IMR-90 (cell line): ENCODE results near the gene ASTL. TPM values are rescaled to one million over a fixed set of nuclear protein-coding genes. Genes with fewer than 3 reads are reported as not detected.

Experiments
- ATAC-seq: fragments of 200-7000 bp; cut with Tn5 transposase; 2 replicates; pipeline ENCODE4 v1.9.1; 2020; ENCODE audit warnings: low read depth, mild to moderate bottlenecking, moderate library complexity
- BruUV-seq: library from RNA; stranded (reverse); fragments of 400-500 nt; replicated peaks from 2 replicates; lab custom pipeline; 2021; lab: Mats Ljungman, UMichigan
- CTCF ChIA-PET: fragments of 300-600 bp; formaldehyde crosslinking; extraction: SDS; loops from one replicate; lab custom pipeline; 2021; ENCODE audit warnings: antibody characterized with exemption; lab: Yijun Ruan, JAX
- POLR2A ChIA-PET: fragments of 300-600 bp; sonication (Branson Sonifier 250); formaldehyde crosslinking; loops from one replicate; lab custom pipeline; 2022; ENCODE audit warnings: antibody characterized with exemption; ENCODE audit not compliant: unreplicated experiment; lab: Charles Lee
- DNase-seq: peaks from one replicate; pipeline ENCODE4 v3.0.0; 2013
- H2AFZ ChIP-seq: replicated peaks from 2 replicates; pipeline ENCODE3; 2013; ENCODE audit warnings: low read length, mild to moderate bottlenecking; ENCODE audit not compliant: poor library complexity
- H2AK5ac ChIP-seq: 2 replicates; pipeline ENCODE4 v1.6.1; 2013; ENCODE audit warnings: low read depth, low read length, inconsistent platforms
- H2AK9ac ChIP-seq: replicated peaks from 2 replicates; pipeline ENCODE3; 2013; ENCODE audit warnings: mild to moderate bottlenecking, low read depth, low read length, moderate library complexity; ENCODE audit not compliant: poor library complexity
- H2BK120ac ChIP-seq: 2 replicates; pipeline ENCODE4 v1.6.1; 2013; ENCODE audit warnings: low read depth, low read length, inconsistent platforms
- H2BK15ac ChIP-seq: 3 replicates; pipeline ENCODE4 v1.6.1; 2013; ENCODE audit warnings: low read depth, low read length, inconsistent platforms
- H2BK20ac ChIP-seq: 2 replicates; pipeline ENCODE4 v1.6.1; 2013; ENCODE audit warnings: low read depth, mild to moderate bottlenecking, inconsistent platforms, low read length, moderate library complexity
- H2BK5ac ChIP-seq: 2 replicates; pipeline ENCODE4 v1.6.1; 2013; ENCODE audit warnings: mild to moderate bottlenecking, low read depth, low read length, inconsistent platforms; ENCODE audit not compliant: poor library complexity, severe bottlenecking
- H3K14ac ChIP-seq: replicated peaks from 2 replicates; pipeline ENCODE4 v1.6.1; 2013; ENCODE audit warnings: low read depth, low read length, inconsistent platforms
- H3K18ac ChIP-seq: 2 replicates; pipeline ENCODE4 v1.6.1; 2013; ENCODE audit warnings: low read depth, low read length, control low read depth
- H3K23ac ChIP-seq: 2 replicates; pipeline ENCODE4 v1.6.1; 2013; ENCODE audit warnings: low read depth, low read length, inconsistent platforms
- H3K27ac ChIP-seq: 2 replicates; pipeline ENCODE4 v1.5.1; 2013; ENCODE audit warnings: mild to moderate bottlenecking, control low read depth, low read length; ENCODE audit not compliant: insufficient read depth
- H3K27me3 ChIP-seq: 2 replicates; pipeline ENCODE4 v1.6.1; 2013; ENCODE audit warnings: low read length; ENCODE audit not compliant: control insufficient read depth, insufficient read depth
- H3K36me3 ChIP-seq: 2 replicates; pipeline ENCODE4 v1.6.1; 2013; ENCODE audit warnings: low read length, mixed read lengths; ENCODE audit not compliant: control insufficient read depth, insufficient read depth
- H3K4ac ChIP-seq: 2 replicates; pipeline ENCODE4 v1.6.1; 2013; ENCODE audit warnings: low read depth, low read length, inconsistent platforms
- H3K4me1 ChIP-seq: 2 replicates; pipeline ENCODE4 v1.6.1; 2013; ENCODE audit warnings: low read length, mixed read lengths; ENCODE audit not compliant: control insufficient read depth, insufficient read depth
- H3K4me2 ChIP-seq: 2 replicates; pipeline ENCODE4 v1.6.1; 2013; ENCODE audit warnings: low read depth, mild to moderate bottlenecking, control low read depth, low read length, moderate library complexity
- H3K4me3 ChIP-seq: 2 replicates; pipeline ENCODE4 v1.5.1; 2013; ENCODE audit warnings: low read depth, mild to moderate bottlenecking, control low read depth, low read length, moderate library complexity; ENCODE audit not compliant: insufficient read depth
- H3K56ac ChIP-seq: 2 replicates; pipeline ENCODE4 v1.6.1; 2013; ENCODE audit warnings: low read length, inconsistent platforms; ENCODE audit not compliant: insufficient read depth; ENCODE audit errors: extremely low read depth
- H3K79me1 ChIP-seq, 2 experiments: 2 replicates each; pipeline ENCODE4 v1.6.1; 2013; ENCODE audit warnings: low read length in 2 of 2, inconsistent platforms in 1 of 2, low read depth in 1 of 2
- H3K9ac ChIP-seq: 2 replicates; pipeline ENCODE4 v1.6.1; 2013; ENCODE audit warnings: low read depth, low read length, control low read depth
- H3K9me1 ChIP-seq: 2 replicates; pipeline ENCODE4 v1.6.1; 2013; ENCODE audit warnings: low read length, inconsistent platforms; ENCODE audit not compliant: insufficient read depth
- H3K9me3 ChIP-seq: 2 replicates; pipeline ENCODE4 v1.6.1; 2013; ENCODE audit warnings: low read length; ENCODE audit not compliant: control insufficient read depth, insufficient read depth
- H4K20me1 ChIP-seq: 2 replicates; pipeline ENCODE4 v1.6.1; 2013; ENCODE audit warnings: low read length, inconsistent platforms; ENCODE audit not compliant: insufficient read depth
- H4K5ac ChIP-seq: 2 replicates; pipeline ENCODE4 v1.6.1; 2013; ENCODE audit warnings: mild to moderate bottlenecking, low read depth, low read length, control low read depth
- H4K8ac ChIP-seq, 2 experiments: 2 replicates each; pipeline ENCODE4 v1.6.1; 2013; ENCODE audit warnings: low read depth in 2 of 2, low read length in 2 of 2, control low read depth in 1 of 2, inconsistent platforms in 1 of 2
- H4K91ac ChIP-seq: 2 replicates; pipeline ENCODE4 v1.6.1; 2013; ENCODE audit warnings: low read depth, low read length, inconsistent platforms; ENCODE audit not compliant: insufficient read depth
- CEBPB ChIP-seq: IDR thresholded peaks from 2 replicates; pipeline ENCODE4 v1.6.1; 2012; ENCODE audit warnings: low read depth, low read length, improper control_type of control experiment
- CTCF ChIP-seq: conservative IDR thresholded peaks from 2 replicates; pipeline ENCODE4 v1.5.1; 2012; ENCODE audit warnings: mild to moderate bottlenecking, low read depth, low read length, improper control_type of control experiment
- RAD21 ChIP-seq: IDR thresholded peaks from 2 replicates; pipeline ENCODE4 v1.6.1; 2012; ENCODE audit warnings: low read length, improper control_type of control experiment
- WGBS, 2 experiments: methylation state at CpG; one replicate each; pipeline versions ENCODE4 v1.1.5 to v1.1.7; 2013; ENCODE audit warnings: missing lambda C conversion rate in 2 of 2; ENCODE audit not compliant: insufficient read length in 1 of 2; ENCODE audit errors: extremely low coverage in 2 of 2; 5-methylcytosine and 5-hydroxymethylcytosine counted together
- dilution Hi-C: fragments of 300-500 bp; cut with HindIII; formaldehyde crosslinking; loops from one replicate; pipeline ENCODE4 v1.14.3; 2018; ENCODE audit warnings: low sequenced_read_pairs; ENCODE audit not compliant: unreplicated experiment
- in situ Hi-C: fragments of 300-500 bp; cut with MboI; formaldehyde crosslinking; loops from 3 replicates; pipeline ENCODE4 v1.14.3; 2019; ENCODE audit warnings: low sequenced_read_pairs, inconsistent platforms, mixed read lengths
- intact Hi-C: fragments of 100-400 bp; cut with micrococcal nuclease; formaldehyde crosslinking; loops from 2 replicates; pipeline ENCODE4 v1.10.0; 2022
- polyA plus RNA-seq, 3 experiments: library from polyadenylated mRNA; depleted of rRNA; stranded (reverse); fragments of >200 nt; gene quantifications; 2 replicates each; pipeline ENCODE4 v1.2.3, GENCODE V29; 2012; ENCODE audit warnings: low replicate concordance in 1 of 3
- total RNA-seq: library from RNA; depleted of rRNA; stranded (reverse); fragments of >200 nt; gene quantifications from 2 replicates; pipeline ENCODE4 v1.2.3, GENCODE V29; 2012

ASTL gene
- total and polyA plus RNA-seq, 2 of the 4 experiments (the other 2 are of a cell fraction): not detected

- no peak overlapping the region for H3K9ac ChIP-seq
- dilution Hi-C loops: no loop called here
- no peak overlapping the region for H4K8ac ChIP-seq
- intact Hi-C loops: no loop called here
- H3K18ac ChIP-seq: no peak overlapping the region
- H3K14ac ChIP-seq: no peak overlapping the region
- no peak overlapping the region for H3K56ac ChIP-seq
- POLR2A ChIA-PET: no interaction called here
- in situ Hi-C loops: loop anchor here (25.0 kb wide), 1 partner anchor 112 kb away; no protein-coding TSS in a partner anchor
- H3K27me3 ChIP-seq: peaks cover 65% of the 10 kb centered on the region
- no peak overlapping the region for H2AK9ac ChIP-seq
- H3K4me1 ChIP-seq: no peaks in the 10 kb centered on the region
- no peak overlapping the region for H3K23ac ChIP-seq
- H2BK15ac ChIP-seq: no peak overlapping the region
- no peaks in the 10 kb centered on the region for H3K79me1 ChIP-seq
- H3K9me3 ChIP-seq: no peaks in the 10 kb centered on the region; the same call in 1 of the 2 replicates
- H4K91ac ChIP-seq: no peak overlapping the region
- H2AFZ ChIP-seq: no peak overlapping the region
- no peaks in the 10 kb centered on the region for H3K36me3 ChIP-seq
- no peaks in the 10 kb centered on the region for H4K20me1 ChIP-seq
- H3K4ac ChIP-seq: no peak overlapping the region
- DNase-seq: no peak
- H2BK5ac ChIP-seq: no peak overlapping the region
- no peak overlapping the region for H3K27ac ChIP-seq
- WGBS, 2 experiments: 74% methylated on average over 6 of the region's 14 CpGs; no CpG with 5 or more reads in 1 of the 2 experiments
- H3K4me3 ChIP-seq: no peak overlapping the region
- CTCF ChIA-PET: no interaction called here
- H3K9me1 ChIP-seq: no peaks in the 10 kb centered on the region
- H4K5ac ChIP-seq: no peak overlapping the region
- ATAC-seq: no peak
- no peak overlapping the region for H3K4me2 ChIP-seq
- no TSS peak for BruUV-seq
- H2BK120ac ChIP-seq: no peak overlapping the region
- no peak overlapping the region for H2BK20ac ChIP-seq
- TF ChIP-seq CTCF: no peak
- no peak for TF ChIP-seq CEBPB
- no peak for TF ChIP-seq RAD21
- H2AK5ac ChIP-seq: no peak overlapping the region
Observed at GRCh38 chr2:96124406-96125265, 13.7 kb downstream of the ASTL start.
